ENCODE data around the gene ABHD15.
A peak's percentile ranks its signal among the peaks of the same experiment; 100 is the strongest.

Gene ABHD15, protein sequence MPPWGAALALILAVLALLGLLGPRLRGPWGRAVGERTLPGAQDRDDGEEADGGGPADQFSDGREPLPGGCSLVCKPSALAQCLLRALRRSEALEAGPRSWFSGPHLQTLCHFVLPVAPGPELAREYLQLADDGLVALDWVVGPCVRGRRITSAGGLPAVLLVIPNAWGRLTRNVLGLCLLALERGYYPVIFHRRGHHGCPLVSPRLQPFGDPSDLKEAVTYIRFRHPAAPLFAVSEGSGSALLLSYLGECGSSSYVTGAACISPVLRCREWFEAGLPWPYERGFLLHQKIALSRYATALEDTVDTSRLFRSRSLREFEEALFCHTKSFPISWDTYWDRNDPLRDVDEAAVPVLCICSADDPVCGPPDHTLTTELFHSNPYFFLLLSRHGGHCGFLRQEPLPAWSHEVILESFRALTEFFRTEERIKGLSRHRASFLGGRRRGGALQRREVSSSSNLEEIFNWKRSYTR

GRCh38 chr17:29566473-29567303, at the start of gene ABHD15:
Gene ABHD15 (minus strand): TSS chr17:29567037. CDS start chr17:29566966, 71 bp downstream.
- Histone ChIP-seq H3K9me3 (ENCODE audit: control insufficient read depth, insufficient read depth, low read length) (no peaks in the 10 kb centered on the region), H3K27me3 (ENCODE audit: control insufficient read depth, insufficient read depth, low read length) (peaks cover 45% of the 10 kb centered on the region), H3K36me3 (ENCODE audit: control insufficient read depth, insufficient read depth, low read length) (no peaks in the 10 kb centered on the region), H3K9ac (ENCODE audit: low read depth, low read length) (no peak within 1 kb of the TSS), H3K4me3 (ENCODE audit: low read depth, low read length) (peak within 1 kb of the TSS; percentile 85), H3K4me1 (ENCODE audit: control insufficient read depth, insufficient read depth, low read length) (peaks cover 10% of the 10 kb centered on the region), H3K27ac (ENCODE audit: low read depth, low read length) (no peak within 1 kb of the TSS)

DNA sequence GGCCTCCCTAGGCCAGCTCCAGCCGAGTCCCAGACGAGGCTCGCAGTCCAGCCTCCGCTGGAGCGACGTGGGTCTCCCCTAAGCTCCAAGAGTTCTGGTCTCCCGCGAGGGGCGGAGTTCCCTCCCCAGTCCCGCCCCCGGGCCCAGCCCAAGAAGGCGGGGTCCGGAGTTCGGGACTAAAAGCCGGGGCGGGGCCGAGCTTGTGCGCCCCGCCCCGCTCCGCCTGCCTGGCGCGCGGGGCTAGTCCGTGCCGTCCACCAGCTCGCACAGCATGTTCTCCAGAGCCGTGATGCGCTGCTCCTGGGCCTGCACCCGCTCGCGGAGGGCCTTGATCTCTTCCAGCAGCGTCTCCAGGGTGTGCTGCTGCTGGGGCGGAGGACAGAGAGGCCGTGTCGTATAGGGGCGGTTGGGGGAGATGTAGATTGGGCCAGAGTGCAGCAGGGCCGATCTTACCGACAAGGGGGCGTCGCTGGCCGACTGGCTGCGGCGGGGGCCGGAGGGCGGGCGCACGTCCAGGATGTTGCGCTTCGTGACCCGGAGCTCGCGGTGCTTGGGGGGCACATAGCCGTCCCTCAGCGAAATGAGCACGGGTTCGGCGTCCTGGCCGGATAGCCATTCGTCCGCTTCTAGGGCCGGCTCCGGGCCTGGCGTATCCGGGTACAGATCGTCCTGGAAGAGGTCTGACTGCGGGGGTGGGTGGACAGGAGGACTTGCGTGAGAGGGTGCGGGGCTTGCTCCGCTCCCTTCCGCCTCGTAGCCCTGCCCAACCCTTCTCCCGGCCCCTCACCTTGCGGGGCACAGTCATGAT, 48.9 kb upstream of the ABHD15 start:
- Histone ChIP-seq H3K27me3 (ENCODE audit: control insufficient read depth, insufficient read depth, low read length) (peaks cover 49% of the 10 kb centered on the region), H3K36me3 (ENCODE audit: control insufficient read depth, insufficient read depth, low read length) (0 out of 2 replicates have a peak, but pooled peaks cover 4% of the 10 kb centered on the region), H3K9ac (ENCODE audit: low read depth, low read length) (no peak overlapping the region), H3K9me3 (ENCODE audit: control insufficient read depth, insufficient read depth, low read length) (no peaks in the 10 kb centered on the region), H3K4me3 (ENCODE audit: low read depth, low read length) (peak overlapping the region; percentile 62), H3K27ac (ENCODE audit: low read depth, low read length) (no peak overlapping the region), H3K4me1 (ENCODE audit: control insufficient read depth, insufficient read depth, low read length) (peaks cover 44% of the 10 kb centered on the region)

GRCh38 chr17:29615048-29615385, 48.2 kb upstream of the ABHD15 start:
- Histone ChIP-seq H3K27me3 (ENCODE audit: control insufficient read depth, insufficient read depth, low read length) (peaks cover 49% of the 10 kb centered on the region), H3K9me3 (ENCODE audit: control insufficient read depth, insufficient read depth, low read length) (no peaks in the 10 kb centered on the region), H3K27ac (ENCODE audit: low read depth, low read length) (no peak overlapping the region), H3K4me3 (ENCODE audit: low read depth, low read length) (peak overlapping the region; percentile 62), H3K36me3 (ENCODE audit: control insufficient read depth, insufficient read depth, low read length) (0 out of 2 replicates have a peak, but pooled peaks cover 4% of the 10 kb centered on the region), H3K9ac (ENCODE audit: low read depth, low read length) (no peak overlapping the region), H3K4me1 (ENCODE audit: control insufficient read depth, insufficient read depth, low read length) (peaks cover 37% of the 10 kb centered on the region)

DNA sequence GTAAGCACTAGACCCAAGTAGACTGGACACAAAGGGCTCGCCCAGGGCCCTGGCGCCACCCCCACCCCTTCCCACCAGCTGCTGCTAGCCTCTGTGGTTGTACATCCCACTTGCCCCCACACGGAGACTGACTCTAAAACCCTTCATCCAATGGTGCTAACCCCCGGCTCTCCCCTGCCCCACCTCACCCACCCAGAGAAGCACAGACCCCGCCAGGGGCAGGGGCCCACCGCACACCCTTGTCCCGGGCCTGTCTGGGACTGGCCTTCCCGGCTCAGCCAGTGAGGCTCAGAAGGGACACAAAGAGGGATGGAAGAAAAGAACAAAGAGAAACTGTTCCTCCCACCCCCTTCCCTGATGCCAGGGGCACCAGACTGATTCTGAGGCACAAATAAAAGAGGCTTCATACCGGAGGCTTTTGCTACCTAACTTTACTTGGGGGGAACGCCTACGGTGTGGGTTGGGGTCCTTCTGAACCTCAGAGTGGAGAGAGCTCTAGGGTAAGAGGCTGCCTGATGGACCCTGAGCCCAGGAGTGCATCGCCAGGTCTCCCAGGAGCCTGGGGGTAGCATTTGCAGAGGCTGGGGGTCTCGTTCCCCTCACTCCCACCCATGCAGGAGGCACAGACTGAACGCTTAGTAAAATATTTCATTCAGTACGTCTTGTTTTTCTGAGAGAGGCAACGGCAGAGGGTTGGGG, 47.7 kb upstream of the ABHD15 start:
- Histone ChIP-seq H3K4me3 (ENCODE audit: low read depth, low read length) (no peak overlapping the region), H3K27me3 (ENCODE audit: control insufficient read depth, insufficient read depth, low read length) (peaks cover 49% of the 10 kb centered on the region), H3K27ac (ENCODE audit: low read depth, low read length) (no peak overlapping the region), H3K4me1 (ENCODE audit: control insufficient read depth, insufficient read depth, low read length) (peaks cover 33% of the 10 kb centered on the region), H3K9me3 (ENCODE audit: control insufficient read depth, insufficient read depth, low read length) (no peaks in the 10 kb centered on the region), H3K36me3 (ENCODE audit: control insufficient read depth, insufficient read depth, low read length) (0 out of 2 replicates have a peak, but pooled peaks cover 4% of the 10 kb centered on the region), H3K9ac (ENCODE audit: low read depth, low read length) (no peak overlapping the region)

DNA sequence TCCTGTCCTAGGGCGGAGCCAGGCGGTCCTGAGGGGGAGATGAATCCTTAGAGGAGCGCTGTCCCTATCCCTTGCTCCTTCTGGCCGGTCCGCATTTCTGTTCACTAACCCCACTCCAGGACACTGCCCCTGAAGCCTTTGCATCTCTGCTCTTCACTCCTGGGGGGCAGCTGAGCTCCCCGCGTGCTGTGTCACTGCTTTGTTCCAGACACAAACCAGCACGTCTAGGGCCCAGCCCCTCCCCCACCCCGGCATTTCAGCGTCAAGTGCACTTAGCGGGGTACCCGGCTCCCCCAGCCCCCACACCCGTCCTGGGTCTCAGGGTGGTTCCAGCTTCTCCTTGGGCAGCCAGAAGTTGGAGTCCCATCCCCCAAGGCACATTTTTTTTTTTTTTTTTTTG, 47.0 kb upstream of the ABHD15 start:
- H3K27me3 ChIP-seq (ENCODE audit: control insufficient read depth, insufficient read depth, low read length), result peaks cover 47% of the 10 kb centered on the region

GRCh38 chr17:29613352-29613837, 46.6 kb upstream of the ABHD15 start:
- peaks cover 43% of the 10 kb centered on the region for H3K27me3 ChIP-seq (ENCODE audit: control insufficient read depth, insufficient read depth, low read length)

More for the DNA sequence above, 47.0 kb upstream of the ABHD15 start:
- Histone ChIP-seq H3K27ac (ENCODE audit: low read depth, low read length) (no peak overlapping the region), H3K4me1 (ENCODE audit: control insufficient read depth, insufficient read depth, low read length) (peaks cover 29% of the 10 kb centered on the region), H3K9me3 (ENCODE audit: control insufficient read depth, insufficient read depth, low read length) (no peaks in the 10 kb centered on the region), H3K4me3 (ENCODE audit: low read depth, low read length) (peak overlapping the region; percentile 58), H3K36me3 (ENCODE audit: control insufficient read depth, insufficient read depth, low read length) (0 out of 2 replicates have a peak, but pooled peaks cover 4% of the 10 kb centered on the region), H3K9ac (ENCODE audit: low read depth, low read length) (no peak overlapping the region)

GRCh38 chr17:29612404-29613280, 45.8 kb upstream of the ABHD15 start:
- Histone ChIP-seq H3K27ac (ENCODE audit: low read depth, low read length) (no peak overlapping the region), H3K9ac (ENCODE audit: low read depth, low read length) (no peak overlapping the region), H3K36me3 (ENCODE audit: control insufficient read depth, insufficient read depth, low read length) (0 out of 2 replicates have a peak, but pooled peaks cover 4% of the 10 kb centered on the region), H3K4me1 (ENCODE audit: control insufficient read depth, insufficient read depth, low read length) (peaks cover 24% of the 10 kb centered on the region), H3K9me3 (ENCODE audit: control insufficient read depth, insufficient read depth, low read length) (no peaks in the 10 kb centered on the region), H3K27me3 (ENCODE audit: control insufficient read depth, insufficient read depth, low read length) (peaks cover 41% of the 10 kb centered on the region), H3K4me3 (ENCODE audit: low read depth, low read length) (no peak overlapping the region; the same call in 1 of the 2 replicates)

More at GRCh38 chr17:29613352-29613837, 46.6 kb upstream of the ABHD15 start:
- Histone ChIP-seq H3K9ac (ENCODE audit: low read depth, low read length) (0 out of 2 replicates have a peak overlapping the region, but pooled peaks have one; percentile 19), H3K36me3 (ENCODE audit: control insufficient read depth, insufficient read depth, low read length) (0 out of 2 replicates have a peak, but pooled peaks cover 4% of the 10 kb centered on the region), H3K9me3 (ENCODE audit: control insufficient read depth, insufficient read depth, low read length) (no peaks in the 10 kb centered on the region), H3K27ac (ENCODE audit: low read depth, low read length) (no peak overlapping the region), H3K4me1 (ENCODE audit: control insufficient read depth, insufficient read depth, low read length) (peaks cover 24% of the 10 kb centered on the region), H3K4me3 (ENCODE audit: low read depth, low read length) (peak overlapping the region; percentile 58)

GRCh38 chr17:29612094-29612403, 45.2 kb upstream of the ABHD15 start:
- Histone ChIP-seq H3K27ac (ENCODE audit: low read depth, low read length) (no peak overlapping the region), H3K4me1 (ENCODE audit: control insufficient read depth, insufficient read depth, low read length) (peaks cover 24% of the 10 kb centered on the region), H3K9ac (ENCODE audit: low read depth, low read length) (no peak overlapping the region), H3K27me3 (ENCODE audit: control insufficient read depth, insufficient read depth, low read length) (peaks cover 35% of the 10 kb centered on the region), H3K4me3 (ENCODE audit: low read depth, low read length) (no peak overlapping the region), H3K36me3 (ENCODE audit: control insufficient read depth, insufficient read depth, low read length) (0 out of 2 replicates have a peak, but pooled peaks cover 4% of the 10 kb centered on the region), H3K9me3 (ENCODE audit: control insufficient read depth, insufficient read depth, low read length) (no peaks in the 10 kb centered on the region)

DNA sequence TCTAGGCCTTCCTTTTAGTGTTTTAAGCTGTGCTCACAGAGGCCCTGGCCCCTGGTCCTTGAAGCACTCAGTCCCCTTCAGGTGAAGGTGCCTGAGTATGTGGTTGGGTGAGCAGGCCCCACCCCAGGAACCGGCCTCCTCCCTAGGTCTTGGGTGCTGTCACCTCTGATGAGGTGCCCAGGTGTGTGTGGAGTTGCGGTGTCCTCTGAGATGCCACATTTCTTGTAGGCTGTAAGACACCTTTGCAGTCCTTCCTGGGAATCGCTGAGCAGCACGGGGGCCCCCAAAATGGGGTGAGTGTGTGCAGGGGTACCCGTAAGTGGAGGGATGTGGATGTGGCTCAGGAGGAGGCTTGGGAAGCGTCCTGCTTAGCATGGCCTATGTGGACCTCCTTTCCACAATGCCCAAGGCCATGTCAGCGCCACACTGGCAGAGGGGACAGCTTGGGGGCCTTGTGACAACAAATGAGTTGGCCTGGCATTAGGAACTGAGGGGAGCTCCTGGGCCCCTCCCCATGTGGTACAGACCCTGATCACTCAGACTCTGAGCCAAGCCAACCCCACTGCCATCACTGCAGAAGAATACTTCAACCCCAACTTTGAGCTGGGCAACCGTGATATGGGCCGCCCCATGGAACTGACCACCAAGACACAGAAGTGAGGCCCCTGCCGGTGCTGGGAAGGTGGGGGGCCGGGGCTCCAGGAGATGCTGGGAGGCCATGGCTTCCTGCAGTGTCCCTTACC, 44.7 kb upstream of the ABHD15 start:
- Histone ChIP-seq H3K27ac (ENCODE audit: low read depth, low read length) (no peak overlapping the region), H3K9ac (ENCODE audit: low read depth, low read length) (no peak overlapping the region), H3K4me1 (ENCODE audit: control insufficient read depth, insufficient read depth, low read length) (peaks cover 21% of the 10 kb centered on the region), H3K9me3 (ENCODE audit: control insufficient read depth, insufficient read depth, low read length) (no peaks in the 10 kb centered on the region), H3K4me3 (ENCODE audit: low read depth, low read length) (no peak overlapping the region), H3K27me3 (ENCODE audit: control insufficient read depth, insufficient read depth, low read length) (peaks cover 29% of the 10 kb centered on the region), H3K36me3 (ENCODE audit: control insufficient read depth, insufficient read depth, low read length) (0 out of 2 replicates have a peak, but pooled peaks cover 4% of the 10 kb centered on the region)
